Activated CD4-positive, alpha-beta T cell treated with anti-CD3 and anti-CD28 coated beads, Interleukin-10, Interleukin-2, amounts not matched to agents 100 ng/mL and 50 ng/mL, durations not matched to agents 16 hours and 8 hours (primary cell): ENCODE measurements around the gene RASSF7.
"Not testable (repeated sequence)": the region's sequence is repeated elsewhere in the genome, so short reads cannot be mapped to it uniquely, and the experiment has no call there.

Source experiments
- DNase-seq: peaks from one replicate; pipeline ENCODE4 v3.0.0-alpha.2; 2020

The RASSF7 gene

GRCh38 chr11:567629-568292 is 7.0 kb downstream of the RASSF7 start:
- DNase-seq, result no peak

- DNase-seq, result peak; percentile 96
These were observed 7.8 kb downstream of the RASSF7 start for GRCh38 chr11:568306-569157.

- no peak for DNase-seq
These were observed 8.6 kb downstream of the RASSF7 start for GRCh38 chr11:569158-569885.

- no peak for DNase-seq
These were observed 11.0 kb downstream of the RASSF7 start for GRCh38 chr11:571802-572185.

- DNase-seq, result no peak
These were observed 12.5 kb downstream of the RASSF7 start for GRCh38 chr11:573146-573759.

- DNase-seq, result not testable (repeated sequence)
These were observed 13.3 kb downstream of the RASSF7 start for GRCh38 chr11:574031-574570.

- DNase-seq, result no peak
These were observed 14.0 kb downstream of the RASSF7 start for GRCh38 chr11:574632-575312.

- no peak for DNase-seq
These were observed 14.7 kb downstream of the RASSF7 start for GRCh38 chr11:575313-575995.

GRCh38 chr11:575996-576768 is 15.4 kb downstream of the RASSF7 start, which contains the start of gene PHRF1:
TSS of gene PHRF1 (plus strand) at chr11:576470. CDS start at chr11:581513, 5,043 bp downstream.
- DNase-seq, result peak; percentile 95

- no peak for DNase-seq
These were observed 16.2 kb downstream of the RASSF7 start for GRCh38 chr11:576811-577610.

GRCh38 chr11:577611-577894 is 16.8 kb downstream of the RASSF7 start:
- no peak for DNase-seq

- no peak for DNase-seq
These were observed 17.7 kb downstream of the RASSF7 start for GRCh38 chr11:578276-579035.

GRCh38 chr11:579830-580601 is 19.2 kb downstream of the RASSF7 start:
- DNase-seq, result no peak

GRCh38 chr11:581342-581741 is 20.6 kb downstream of the RASSF7 start:
- no peak for DNase-seq

GRCh38 chr11:581752-582151 is 21.0 kb downstream of the RASSF7 start:
- DNase-seq, result no peak

- no peak for DNase-seq
These were observed 23.5 kb downstream of the RASSF7 start for GRCh38 chr11:584287-584686.

- DNase-seq, result no peak
These were observed 25.9 kb downstream of the RASSF7 start for GRCh38 chr11:586376-587316.
